NCI-H1694 treated with DMSO at 0.1 percent for 48 hours (cell line): ENCODE measurements around the gene C1QA.
"Not testable (repeated sequence)": the region's sequence is repeated elsewhere in the genome, so short reads cannot be mapped to it uniquely, and the experiment has no call there.

Experiments used
- DNase-seq: peaks from one replicate; lab custom pipeline; 2025; lab: John Stamatoyannopoulos, UW

The C1QA gene

GRCh38 chr1:22641247-22641646, 4.8 kb downstream of the C1QA start:
- DNase-seq = no peak

GRCh38 chr1:22641906-22642636, 5.6 kb downstream of the C1QA start:
- DNase-seq = no peak

- DNase-seq = no peak
Observed at GRCh38 chr1:22643381-22643780, 7.0 kb downstream of the C1QA start, which contains the start of gene C1QC. Gene C1QC (plus strand): TSS chr1:22643633. CDS start chr1:22644024, 391 bp downstream.

GRCh38 chr1:22643928-22644327, 7.5 kb downstream of the C1QA start:
- DNase-seq = no peak

- DNase-seq = no peak
Observed at GRCh38 chr1:22645931-22646330, 9.5 kb downstream of the C1QA start.

- DNase-seq = no peak
Observed at GRCh38 chr1:22646384-22646783, 10.0 kb downstream of the C1QA start.

GRCh38 chr1:22650089-22650693, 13.8 kb downstream of the C1QA start:
- no peak for DNase-seq

GRCh38 chr1:22651941-22652856, 15.8 kb downstream of the C1QA start:
- DNase-seq = no peak

GRCh38 chr1:22652881-22653316, 16.5 kb downstream of the C1QA start, which contains the start of gene C1QB:
Gene C1QB (plus strand): TSS chr1:22653236. CDS start chr1:22659463, 6,227 bp downstream.
- no peak for DNase-seq

GRCh38 chr1:22654692-22655091, 18.3 kb downstream of the C1QA start:
- DNase-seq = no peak

- no peak for DNase-seq
Observed at GRCh38 chr1:22658385-22659163, 22.1 kb downstream of the C1QA start.

GRCh38 chr1:22660716-22661241, 24.4 kb downstream of the C1QA start:
- DNase-seq = no peak

- no peak for DNase-seq
Observed at GRCh38 chr1:22661880-22662279, 25.5 kb downstream of the C1QA start.

- no peak for DNase-seq
Observed at GRCh38 chr1:22662318-22662717, 25.9 kb downstream of the C1QA start.

- no peak for DNase-seq
Observed at GRCh38 chr1:22662986-22663408, 26.6 kb downstream of the C1QA start.

GRCh38 chr1:22665752-22666151, 29.3 kb downstream of the C1QA start:
- peak; percentile 19 for DNase-seq

- DNase-seq = no peak
Observed at GRCh38 chr1:22666412-22666811, 30.0 kb downstream of the C1QA start.

- DNase-seq = not testable (repeated sequence)
Observed at GRCh38 chr1:22668840-22669239, 32.4 kb downstream of the C1QA start.

GRCh38 chr1:22670352-22670975, 34.0 kb downstream of the C1QA start:
- no peak for DNase-seq

GRCh38 chr1:22671999-22672398, 35.6 kb downstream of the C1QA start:
- no peak for DNase-seq
